Epidermal melanocyte (primary cell): ENCODE data around the gene MAMSTR.
"Not testable (repeated sequence)": the region's sequence is repeated elsewhere in the genome, so short reads cannot be mapped to it uniquely, and the experiment has no call there.

Source experiments
- DNase-seq: peaks from one replicate; pipeline ENCODE4 v3.0.0; 2011; ENCODE audit warnings: low spot score; ENCODE audit not compliant: insufficient read length

The MAMSTR gene

GRCh38 chr19:48719263-48720171 lies at the start of gene MAMSTR:
MAMSTR (minus strand) TSS chr19:48719725; CDS start chr19:48719031, 694 bp downstream.
- DNase-seq = no peak

GRCh38 chr19:48768994-48769713 lies 49.6 kb upstream of the MAMSTR start:
- no peak for DNase-seq

- not testable (repeated sequence) for DNase-seq
Observed at GRCh38 chr19:48768171-48768753, 48.7 kb upstream of the MAMSTR start.

- not testable (repeated sequence) for DNase-seq
Observed at GRCh38 chr19:48765816-48766215, 46.3 kb upstream of the MAMSTR start.

- no peak for DNase-seq
Observed at GRCh38 chr19:48760504-48761205, 41.1 kb upstream of the MAMSTR start.

- no peak for DNase-seq
Observed at GRCh38 chr19:48757741-48758144, 38.2 kb upstream of the MAMSTR start.

- DNase-seq = no peak
Observed at GRCh38 chr19:48757089-48757675, 37.7 kb upstream of the MAMSTR start.

- no peak for DNase-seq
Observed at GRCh38 chr19:48756686-48757085, 37.2 kb upstream of the MAMSTR start.

GRCh38 chr19:48756212-48756611 lies 36.7 kb upstream of the MAMSTR start:
- DNase-seq = no peak

GRCh38 chr19:48755787-48756186 lies 36.3 kb upstream of the MAMSTR start:
- no peak for DNase-seq

- DNase-seq = no peak
Observed at GRCh38 chr19:48755084-48755641, 35.6 kb upstream of the MAMSTR start, which contains the start of gene FGF21. FGF21 (plus strand) TSS chr19:48755524; CDS start chr19:48756237, 713 bp downstream.

GRCh38 chr19:48752496-48753365 lies 33.2 kb upstream of the MAMSTR start, which contains the start of gene FUT1:
FUT1 (minus strand) TSS chr19:48752641; CDS start chr19:48751281, 1,360 bp downstream.
- peak; percentile 53 for DNase-seq

- DNase-seq = no peak
Observed at GRCh38 chr19:48751845-48752495, 32.4 kb upstream of the MAMSTR start.

- no peak for DNase-seq
Observed at GRCh38 chr19:48750771-48751504, 31.4 kb upstream of the MAMSTR start.

- no peak for DNase-seq
Observed at GRCh38 chr19:48750351-48750750, 30.8 kb upstream of the MAMSTR start.

- no peak for DNase-seq
Observed at GRCh38 chr19:48749571-48750198, 30.2 kb upstream of the MAMSTR start.

- DNase-seq = peak; percentile 98
Observed at GRCh38 chr19:48746738-48747575, 27.4 kb upstream of the MAMSTR start, which contains the start of gene IZUMO1. IZUMO1 (minus strand) TSS chr19:48746909; CDS start chr19:48745859, 1,050 bp downstream.
